HepG2 (cell line): Measurements from ENCODE around the gene TESPA1. TPM values are rescaled to one million over a fixed set of nuclear protein-coding genes. Genes with fewer than 3 reads are reported as not detected.

ENCODE experiments used
- ATAC-seq: fragments of 200-7000 bp; cut with Tn5 transposase; 3 replicates; pipeline ENCODE4 v1.9.1; 2020; ENCODE audit warnings: mild to moderate bottlenecking, moderate library complexity
- BruUV-seq: library from RNA; stranded (reverse); fragments of 400-500 nt; replicated peaks from 2 replicates; lab custom pipeline; 2021; lab: Mats Ljungman, UMichigan
- CTCF ChIA-PET: fragments of 300-600 bp; formaldehyde crosslinking; extraction: SDS; loops from one replicate; lab custom pipeline; 2021; ENCODE audit warnings: low total read pairs, inconsistent platforms, low intra/inter-chr PET ratio; lab: Yijun Ruan, JAX
- POLR2A ChIA-PET: fragments of 350-600 bp; sonication (Branson Sonifier 250); formaldehyde crosslinking; loops from one replicate; lab custom pipeline; 2020; ENCODE audit warnings: antibody characterized with exemption, inconsistent platforms; lab: Yijun Ruan, JAX
- DNase-seq: peaks from one replicate; pipeline ENCODE4 v3.0.0-alpha.2; 2015; ENCODE audit warnings: low spot score
- FAIRE-seq: peaks from 3 replicates; lab custom pipeline; 2011; peaks lifted over from hg19 to GRCh38; lab: Jason Lieb, UNC
- H2AFZ ChIP-seq: one replicate; pipeline ENCODE4 v1.6.1; 2011; ENCODE audit warnings: low read length, inconsistent platforms
- H3K27ac ChIP-seq: fragments of 300-600 bp; 3 replicates; pipeline ENCODE4 v1.8.0; 2011; ENCODE audit warnings: mixed run types, mild to moderate bottlenecking, mixed read lengths, low read length, inconsistent platforms; ENCODE audit not compliant: insufficient read depth; ENCODE audit errors: extremely low read length
- H3K27me3 ChIP-seq, 2 experiments: fragments of 200-600 bp in 1 of 2; 2 replicates in 1 of 2; 3 replicates in 1 of 2; pipeline versions ENCODE4 v1.6.0 to v1.8.0; 2011; ENCODE audit warnings: low read length in 2 of 2, mild to moderate bottlenecking in 2 of 2, moderate library complexity in 2 of 2, inconsistent platforms in 1 of 2; ENCODE audit not compliant: insufficient read depth in 2 of 2, control insufficient read depth in 1 of 2
- H3K36me3 ChIP-seq, 2 experiments: fragments of 200-600 bp in 1 of 2; replicated peaks in 1 of 2; 2 replicates in 1 of 2; 3 replicates in 1 of 2; pipeline versions ENCODE4 v1.5.1 to v1.8.0; 2011; ENCODE audit warnings: low read length in 2 of 2, inconsistent platforms in 1 of 2; ENCODE audit not compliant: insufficient read depth in 2 of 2, control insufficient read depth in 1 of 2
- H3K4me1 ChIP-seq: 2 replicates; pipeline ENCODE4 v1.5.1; 2012; ENCODE audit warnings: low read length, inconsistent platforms; ENCODE audit not compliant: insufficient read depth
- H3K4me2 ChIP-seq: 2 replicates; pipeline ENCODE4 v1.6.0; 2011; ENCODE audit warnings: low read depth, low read length, inconsistent platforms
- H3K4me3 ChIP-seq, 3 experiments: fragments of 200-600 bp in 1 of 3; sonication (generic), shearing (Covaris generic) in 1 of 3; replicated peaks in 1 of 3; 2 replicates each; pipeline ENCODE4 v1.5.1; 2011 to 2016; ENCODE audit warnings: low read length in 3 of 3, inconsistent platforms in 2 of 3, low read depth in 2 of 3, mild to moderate bottlenecking in 2 of 3, control low read depth in 1 of 3, mixed read lengths in 1 of 3; ENCODE audit not compliant: insufficient read depth in 1 of 3
- H3K79me2 ChIP-seq: one replicate; pipeline ENCODE4 v1.6.1; 2011; ENCODE audit warnings: low read length, inconsistent platforms; ENCODE audit not compliant: insufficient read depth
- H3K9ac ChIP-seq: 2 replicates; pipeline ENCODE4 v1.6.0; 2011; ENCODE audit warnings: mild to moderate bottlenecking, low read depth, low read length, inconsistent platforms; ENCODE audit not compliant: insufficient read depth
- H3K9me3 ChIP-seq: 2 replicates; pipeline ENCODE4 v1.5.1; 2012; ENCODE audit warnings: mild to moderate bottlenecking, low read length
- H4K20me1 ChIP-seq: 2 replicates; pipeline ENCODE4 v1.6.0; 2011; ENCODE audit warnings: inconsistent platforms, mild to moderate bottlenecking, low read length, moderate library complexity; ENCODE audit not compliant: insufficient read depth
- NCOA5 ChIP-seq: sonication (generic); formaldehyde crosslinking; IDR thresholded peaks from 2 replicates; pipeline ENCODE4 v1.4.0; 2020; ENCODE audit warnings: missing genetic modification reagents
- NFE2L2 ChIP-seq: fragments of 150-350 bp; IDR thresholded peaks from 2 replicates; pipeline ENCODE4 v1.6.1; 2014; ENCODE audit warnings: low read length
- RBM39 ChIP-seq: fragments of 200-400 bp; formaldehyde crosslinking; IDR thresholded peaks from one replicate; pipeline ENCODE4 v1.6.1; 2018; ENCODE audit warnings: antibody characterized with exemption, mild to moderate bottlenecking, low read depth, low read length; ENCODE audit not compliant: poor library complexity, severe bottlenecking
- TBL1XR1 ChIP-seq: fragments of 150-350 bp; IDR thresholded peaks from 2 replicates; pipeline ENCODE4 v1.6.1; 2014; ENCODE audit warnings: borderline replicate concordance, low read length; ENCODE audit not compliant: partially characterized antibody
- ZMYM4 ChIP-seq: sonication (generic); formaldehyde crosslinking; IDR thresholded peaks from 2 replicates; pipeline ENCODE4 v1.8.1; 2023; ENCODE audit warnings: mild to moderate bottlenecking, missing genetic modification reagents
- ZNF10 ChIP-seq: sonication (generic); formaldehyde crosslinking; IDR thresholded peaks from 2 replicates; pipeline ENCODE4 v1.4.0; 2020; ENCODE audit warnings: mild to moderate bottlenecking, low read depth, missing genetic modification reagents, borderline replicate concordance
- WGBS: methylation state at CpG from one replicate; pipeline ENCODE4 v1.1.6; 2017; ENCODE audit warnings: low lambda C conversion rate; 5-methylcytosine and 5-hydroxymethylcytosine counted together
- in situ Hi-C: cut with HindIII; loops from 2 replicates; pipeline ENCODE4 v1.10.0; 2017; ENCODE audit warnings: low pct_unique_long_range_greater_than_20kb; ENCODE audit not compliant: extremely low pct_ligation_motif_present
- intact Hi-C: fragments of 100-400 bp; cut with micrococcal nuclease; formaldehyde crosslinking; loops from one replicate; pipeline ENCODE4 v1.10.0; 2022; ENCODE audit not compliant: unreplicated experiment
- polyA plus RNA-seq, 8 experiments: library from polyadenylated mRNA; depleted of rRNA in 3 of 8; stranded (reverse) in 7 of 8; unstranded in 1 of 8; fragments of >200 nt; fragmentation: Illumina TruSeq in 4 of 8; extraction: Trizol in 4 of 8; gene quantifications; 2 replicates each; pipeline versions ENCODE4 v1.2.1 to v1.2.3, GENCODE V29; 2011 to 2016; ENCODE audit warnings: low read depth in 4 of 8, missing spikeins in 1 of 8, mixed read lengths in 1 of 8; ENCODE audit not compliant: insufficient read depth in 1 of 8
- total RNA-seq, 5 experiments: library from RNA; depleted of rRNA; stranded (reverse); fragments of >200 nt; fragmentation: Illumina TruSeq; extraction: Trizol; gene quantifications; 2 replicates each; pipeline ENCODE4 v1.2.3, GENCODE V29; 2016; ENCODE audit warnings: low read depth in 1 of 5
- TF ChIP-seq, protein P1 (sequence below), 2 experiments: sonication (generic) in 1 of 2; formaldehyde crosslinking in 1 of 2; IDR thresholded peaks; 2 replicates each; pipeline versions ENCODE4 v1.6.1 to v1.9.0; 2014 to 2022; ENCODE audit warnings: antibody characterized with exemption in 1 of 2, borderline replicate concordance in 1 of 2, inconsistent platforms in 1 of 2, low read depth in 1 of 2, missing genetic modification reagents in 1 of 2
- TF ChIP-seq, protein P2 (sequence below): sonication (generic); formaldehyde crosslinking; conservative IDR thresholded peaks from 2 replicates; pipeline ENCODE4 v1.4.0; 2020; ENCODE audit warnings: missing genetic modification reagents

The TESPA1 gene
- total and polyA plus RNA-seq, 2 of the 13 experiments (the other 11 are each of a cell fraction or from before 2014, with no cell fraction given) = not detected

DNA sequence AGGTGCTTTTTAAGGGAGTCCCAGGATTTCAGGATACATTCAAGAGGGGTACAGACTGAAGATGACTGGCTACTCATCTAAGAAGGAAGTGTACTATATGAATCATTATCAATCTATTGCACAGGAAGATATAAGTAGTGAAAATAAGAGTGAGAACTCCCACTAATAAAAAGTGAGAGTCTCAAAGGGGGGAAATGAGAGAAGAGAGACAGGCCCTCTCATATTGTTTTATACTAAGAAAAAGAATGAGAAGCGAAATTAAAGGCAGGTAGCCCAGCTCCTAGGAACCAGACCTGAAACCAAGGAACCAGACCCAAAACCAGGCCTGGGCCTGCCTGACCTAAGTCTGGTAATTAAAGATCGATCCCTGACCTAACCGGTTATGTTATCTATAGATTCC is 54.6 kb downstream of the TESPA1 start:
- in situ Hi-C loops (no loop called here), intact Hi-C loops (no loop called here)
- BruUV-seq = no TSS peak
- WGBS = 20% methylated on average over 3 of the region's 3 CpGs
- Histone ChIP-seq H3K9ac (no peak overlapping the region), H3K4me1 (no peaks in the 10 kb centered on the region), H3K27me3 (no peaks in the 10 kb centered on the region), H4K20me1 (no peaks in the 10 kb centered on the region), H3K9me3 (peaks cover 9% of the 10 kb centered on the region), H3K4me3 (no peak overlapping the region), H3K27ac (no peak overlapping the region), H3K36me3 (no peaks in the 10 kb centered on the region), H3K79me2 (no peaks in the 10 kb centered on the region), H2AFZ (no peak overlapping the region), H3K4me2 (no peak overlapping the region)
- POLR2A ChIA-PET = no interaction called here
- CTCF ChIA-PET = no interaction called here
- ATAC-seq (no peak), FAIRE-seq (no peak), DNase-seq (no peak)
- TF ChIP-seq NFE2L2 = no peak
- no peak for TF ChIP-seq ZNF10 (CRISPR knock-in tag)
- TF ChIP-seq RBM39 = no peak
- TF ChIP-seq, protein P1, sequence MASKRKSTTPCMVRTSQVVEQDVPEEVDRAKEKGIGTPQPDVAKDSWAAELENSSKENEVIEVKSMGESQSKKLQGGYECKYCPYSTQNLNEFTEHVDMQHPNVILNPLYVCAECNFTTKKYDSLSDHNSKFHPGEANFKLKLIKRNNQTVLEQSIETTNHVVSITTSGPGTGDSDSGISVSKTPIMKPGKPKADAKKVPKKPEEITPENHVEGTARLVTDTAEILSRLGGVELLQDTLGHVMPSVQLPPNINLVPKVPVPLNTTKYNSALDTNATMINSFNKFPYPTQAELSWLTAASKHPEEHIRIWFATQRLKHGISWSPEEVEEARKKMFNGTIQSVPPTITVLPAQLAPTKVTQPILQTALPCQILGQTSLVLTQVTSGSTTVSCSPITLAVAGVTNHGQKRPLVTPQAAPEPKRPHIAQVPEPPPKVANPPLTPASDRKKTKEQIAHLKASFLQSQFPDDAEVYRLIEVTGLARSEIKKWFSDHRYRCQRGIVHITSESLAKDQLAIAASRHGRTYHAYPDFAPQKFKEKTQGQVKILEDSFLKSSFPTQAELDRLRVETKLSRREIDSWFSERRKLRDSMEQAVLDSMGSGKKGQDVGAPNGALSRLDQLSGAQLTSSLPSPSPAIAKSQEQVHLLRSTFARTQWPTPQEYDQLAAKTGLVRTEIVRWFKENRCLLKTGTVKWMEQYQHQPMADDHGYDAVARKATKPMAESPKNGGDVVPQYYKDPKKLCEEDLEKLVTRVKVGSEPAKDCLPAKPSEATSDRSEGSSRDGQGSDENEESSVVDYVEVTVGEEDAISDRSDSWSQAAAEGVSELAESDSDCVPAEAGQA (IDR thresholded peaks at IDR 0.05; ENCODE audit: low read depth) = no peak
- TF ChIP-seq, protein P1 (CRISPR knock-in tag; IDR thresholded peaks at IDR 0.05; ENCODE audit: borderline replicate concordance) = no peak
- no peak for TF ChIP-seq ZMYM4 (CRISPR knock-in tag)
- no peak for TF ChIP-seq NCOA5
- no peak for TF ChIP-seq TBL1XR1
- TF ChIP-seq, protein P2, sequence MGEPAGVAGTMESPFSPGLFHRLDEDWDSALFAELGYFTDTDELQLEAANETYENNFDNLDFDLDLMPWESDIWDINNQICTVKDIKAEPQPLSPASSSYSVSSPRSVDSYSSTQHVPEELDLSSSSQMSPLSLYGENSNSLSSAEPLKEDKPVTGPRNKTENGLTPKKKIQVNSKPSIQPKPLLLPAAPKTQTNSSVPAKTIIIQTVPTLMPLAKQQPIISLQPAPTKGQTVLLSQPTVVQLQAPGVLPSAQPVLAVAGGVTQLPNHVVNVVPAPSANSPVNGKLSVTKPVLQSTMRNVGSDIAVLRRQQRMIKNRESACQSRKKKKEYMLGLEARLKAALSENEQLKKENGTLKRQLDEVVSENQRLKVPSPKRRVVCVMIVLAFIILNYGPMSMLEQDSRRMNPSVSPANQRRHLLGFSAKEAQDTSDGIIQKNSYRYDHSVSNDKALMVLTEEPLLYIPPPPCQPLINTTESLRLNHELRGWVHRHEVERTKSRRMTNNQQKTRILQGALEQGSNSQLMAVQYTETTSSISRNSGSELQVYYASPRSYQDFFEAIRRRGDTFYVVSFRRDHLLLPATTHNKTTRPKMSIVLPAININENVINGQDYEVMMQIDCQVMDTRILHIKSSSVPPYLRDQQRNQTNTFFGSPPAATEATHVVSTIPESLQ = no peak
